ENCODE results near the gene HS3ST4.
"Not testable (repeated sequence)": the region's sequence is repeated elsewhere in the genome, so short reads cannot be mapped to it uniquely, and the experiment has no call there.

DNA sequence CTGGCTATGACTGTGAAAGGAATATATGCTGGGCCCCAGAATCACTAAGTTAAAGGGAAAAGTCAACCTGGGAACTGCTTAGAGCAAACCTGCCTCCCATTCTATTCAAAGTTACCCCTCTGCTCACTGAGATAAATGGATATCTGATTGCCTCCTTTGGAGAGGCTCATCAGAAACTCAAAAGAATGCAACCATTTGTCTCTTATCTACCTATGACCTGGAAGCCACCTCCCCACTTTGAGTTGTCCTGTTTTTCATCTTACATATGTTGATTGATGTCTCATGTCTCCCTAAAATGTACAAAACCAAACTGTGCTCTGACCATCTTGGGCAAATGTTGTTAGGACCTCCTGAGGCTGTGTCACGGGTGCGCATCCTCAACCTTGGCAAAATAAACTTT lies 84.5 kb downstream of the HS3ST4 start:
- not testable (repeated sequence) for TF ChIP-seq EZH2 (IDR thresholded peaks at IDR 0.05; ENCODE audit: low read length)
- TF ChIP-seq, protein P1, sequence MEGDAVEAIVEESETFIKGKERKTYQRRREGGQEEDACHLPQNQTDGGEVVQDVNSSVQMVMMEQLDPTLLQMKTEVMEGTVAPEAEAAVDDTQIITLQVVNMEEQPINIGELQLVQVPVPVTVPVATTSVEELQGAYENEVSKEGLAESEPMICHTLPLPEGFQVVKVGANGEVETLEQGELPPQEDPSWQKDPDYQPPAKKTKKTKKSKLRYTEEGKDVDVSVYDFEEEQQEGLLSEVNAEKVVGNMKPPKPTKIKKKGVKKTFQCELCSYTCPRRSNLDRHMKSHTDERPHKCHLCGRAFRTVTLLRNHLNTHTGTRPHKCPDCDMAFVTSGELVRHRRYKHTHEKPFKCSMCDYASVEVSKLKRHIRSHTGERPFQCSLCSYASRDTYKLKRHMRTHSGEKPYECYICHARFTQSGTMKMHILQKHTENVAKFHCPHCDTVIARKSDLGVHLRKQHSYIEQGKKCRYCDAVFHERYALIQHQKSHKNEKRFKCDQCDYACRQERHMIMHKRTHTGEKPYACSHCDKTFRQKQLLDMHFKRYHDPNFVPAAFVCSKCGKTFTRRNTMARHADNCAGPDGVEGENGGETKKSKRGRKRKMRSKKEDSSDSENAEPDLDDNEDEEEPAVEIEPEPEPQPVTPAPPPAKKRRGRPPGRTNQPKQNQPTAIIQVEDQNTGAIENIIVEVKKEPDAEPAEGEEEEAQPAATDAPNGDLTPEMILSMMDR (optimal IDR thresholded peaks at IDR 0.05 in 1 of 3, IDR thresholded peaks at IDR 0.05 in 1 of 3, conservative IDR thresholded peaks at IDR 0.05 in 1 of 3; ENCODE audit: extremely low read depth in 1 of 3, insufficient read depth in 2 of 3, low read length in 3 of 3), result not testable (repeated sequence)
